PC-3 (cell line): Measurements from ENCODE around the gene UBASH3A. TPM values are rescaled to one million over a fixed set of nuclear protein-coding genes. Genes with fewer than 3 reads are reported as not detected.

Experiments
- ATAC-seq: fragments of 200-7000 bp; cut with Tn5 transposase; 2 replicates; pipeline ENCODE4 v1.9.1; 2020; ENCODE audit warnings: mild to moderate bottlenecking, moderate library complexity
- BruUV-seq: library from RNA; stranded (reverse); fragments of 400-500 nt; replicated peaks from 2 replicates; lab custom pipeline; 2021; lab: Mats Ljungman, UMichigan
- CTCF ChIA-PET: fragments of 300-600 bp; sonication (Branson Sonifier 250); formaldehyde crosslinking; loops from one replicate; lab custom pipeline; 2022; ENCODE audit warnings: antibody characterized with exemption; lab: Charles Lee
- POLR2A ChIA-PET: fragments of 300-600 bp; sonication (Branson Sonifier 250); formaldehyde crosslinking; loops from one replicate; lab custom pipeline; 2022; ENCODE audit warnings: antibody characterized with exemption; ENCODE audit not compliant: unreplicated experiment; lab: Charles Lee
- DNase-seq: peaks from one replicate; pipeline ENCODE4 v3.0.0-alpha.2; 2015
- H2AFZ ChIP-seq: fragments of 300-600 bp; sonication (generic); 2 replicates; pipeline ENCODE4 v1.6.0; 2016; ENCODE audit warnings: antibody characterized with exemption, low read length
- H3F3A ChIP-seq: fragments of 300-600 bp; sonication (generic); one replicate; pipeline ENCODE4 v1.6.0; 2017; ENCODE audit warnings: antibody characterized with exemption, low read length, control low read depth, mild to moderate bottlenecking; ENCODE audit not compliant: unreplicated experiment
- H3K27ac ChIP-seq: fragments of 300-600 bp; sonication (generic); 2 replicates; pipeline ENCODE4 v1.5.1; 2016; ENCODE audit warnings: mild to moderate bottlenecking, low read length
- H3K27me3 ChIP-seq: fragments of 300-600 bp; sonication (generic); 2 replicates; pipeline ENCODE4 v1.6.1; 2016; ENCODE audit warnings: low read length, mixed read lengths
- H3K36me3 ChIP-seq: fragments of 300-600 bp; sonication (generic); 2 replicates; pipeline ENCODE4 v1.6.1; 2016; ENCODE audit warnings: low read depth, mixed run types, low read length, mixed read lengths
- H3K4me1 ChIP-seq: fragments of 300-600 bp; sonication (generic); 2 replicates; pipeline ENCODE4 v1.5.1; 2016; ENCODE audit warnings: low read length; ENCODE audit not compliant: insufficient read depth
- H3K4me2 ChIP-seq: fragments of 300-600 bp; sonication (generic); 2 replicates; pipeline ENCODE4 v1.6.0; 2016; ENCODE audit warnings: low read length
- H3K4me3 ChIP-seq: fragments of 300-600 bp; sonication (generic); 2 replicates; pipeline ENCODE4 v1.5.1; 2016; ENCODE audit warnings: mild to moderate bottlenecking, low read length, mixed read lengths
- H3K79me2 ChIP-seq: fragments of 300-600 bp; sonication (generic); 2 replicates; pipeline ENCODE4 v1.6.1; 2017; ENCODE audit warnings: low read length, mixed read lengths
- H3K9ac ChIP-seq: fragments of 300-600 bp; sonication (generic); 2 replicates; pipeline ENCODE4 v1.6.0; 2016; ENCODE audit warnings: mild to moderate bottlenecking, low read length
- H3K9me2 ChIP-seq: fragments of 300-600 bp; sonication (generic); replicated peaks from 2 replicates; pipeline ENCODE4 v1.6.1; 2016; ENCODE audit warnings: mixed run types, low read length, mixed read lengths
- H3K9me3 ChIP-seq: fragments of 300-600 bp; sonication (generic); 2 replicates; pipeline ENCODE4 v1.6.1; 2016; ENCODE audit warnings: low read length, mixed read lengths
- H4K20me1 ChIP-seq: fragments of 300-600 bp; sonication (generic); 2 replicates; pipeline ENCODE4 v1.6.1; 2016; ENCODE audit warnings: low read length, mixed read lengths
- CTCF ChIP-seq: fragments of 300-600 bp; sonication (generic); conservative IDR thresholded peaks from 2 replicates; pipeline ENCODE4 v1.5.1; 2017; ENCODE audit warnings: antibody characterized with exemption, low read depth, mild to moderate bottlenecking, low read length
- EZH2 ChIP-seq: fragments of 300-600 bp; sonication (generic); IDR thresholded peaks from one replicate; pipeline ENCODE4 v1.6.1; 2017; ENCODE audit warnings: antibody characterized with exemption, mild to moderate bottlenecking, low read length; ENCODE audit not compliant: unreplicated experiment
- EZH2phosphoT487 ChIP-seq: fragments of 300-600 bp; sonication (generic); IDR thresholded peaks from 2 replicates; pipeline ENCODE4 v1.6.1; 2018; ENCODE audit warnings: mild to moderate bottlenecking, antibody characterized with exemption, low read length, borderline replicate concordance
- intact Hi-C: fragments of 100-400 bp; cut with micrococcal nuclease; formaldehyde crosslinking; loops from 2 replicates; pipeline ENCODE4 v1.9.0; 2023
- total RNA-seq: library from RNA; depleted of rRNA; stranded (reverse); fragments of >200 nt; gene quantifications from 2 replicates; pipeline ENCODE4 v1.2.3, GENCODE V29; 2014

The UBASH3A gene
- total RNA-seq, 1 experiment from 2014 or later = 1.0 TPM

GRCh38 chr21:42404539-42404938 lies 837 bp downstream of the UBASH3A start:
- no peaks in the 10 kb centered on the region for H3K79me2 ChIP-seq
- H3K4me2 ChIP-seq = no peak overlapping the region
- no peaks in the 10 kb centered on the region for H3K27me3 ChIP-seq
- H3K4me1 ChIP-seq = peaks cover 19% of the 10 kb centered on the region
- H3K27ac ChIP-seq = peak overlapping the region; percentile 60; the same call in 1 of the 2 replicates
- ChIA-PET CTCF (no interaction called here), POLR2A (interaction anchor here (0.5 kb wide), 1 partner anchor 17 kb away, joined by 5 read pairs; no protein-coding TSS in a partner anchor)
- no peak overlapping the region for H2AFZ ChIP-seq
- H3K9ac ChIP-seq = no peak overlapping the region
- H3F3A ChIP-seq = no peaks in the 10 kb centered on the region
- H3K9me2 ChIP-seq = no peaks in the 10 kb centered on the region
- no peak for ATAC-seq
- H3K36me3 ChIP-seq = no peaks in the 10 kb centered on the region
- H3K4me3 ChIP-seq = no peak overlapping the region
- DNase-seq = no peak
- intact Hi-C loops = loop anchor here (5.0 kb wide), 1 partner anchor 113 kb away; no protein-coding TSS in a partner anchor
- no TSS peak for BruUV-seq
- no peaks in the 10 kb centered on the region for H3K9me3 ChIP-seq
- no peaks in the 10 kb centered on the region for H4K20me1 ChIP-seq
- TF ChIP-seq EZH2 (no peak), EZH2phosphoT487 (no peak), CTCF (no peak)

- no peaks in the 10 kb centered on the region for H3F3A ChIP-seq
- peaks cover 17% of the 10 kb centered on the region for H3K4me1 ChIP-seq
- H2AFZ ChIP-seq = no peak overlapping the region
- no peak overlapping the region for H3K4me2 ChIP-seq
- no peak overlapping the region for H3K9ac ChIP-seq
- no peaks in the 10 kb centered on the region for H3K79me2 ChIP-seq
- intact Hi-C loops = no loop called here
- H3K36me3 ChIP-seq = no peaks in the 10 kb centered on the region
- no peak overlapping the region for H3K4me3 ChIP-seq
- ATAC-seq = no peak
- CTCF ChIA-PET = no interaction called here
- H3K27me3 ChIP-seq = no peaks in the 10 kb centered on the region
- TF ChIP-seq EZH2 (no peak), EZH2phosphoT487 (no peak), CTCF (no peak)
- no peak for DNase-seq
- no peaks in the 10 kb centered on the region for H3K9me2 ChIP-seq
- H3K27ac ChIP-seq = no peak overlapping the region
- POLR2A ChIA-PET = interaction anchor here (0.7 kb wide), 1 partner anchor 113 kb away, joined by 4 read pairs; no protein-coding TSS in a partner anchor
- no peaks in the 10 kb centered on the region for H4K20me1 ChIP-seq
- H3K9me3 ChIP-seq = no peaks in the 10 kb centered on the region
- no TSS peak for BruUV-seq
Measured at GRCh38 chr21:42405064-42406013, 1.6 kb downstream of the UBASH3A start.

- H3K79me2 ChIP-seq = no peaks in the 10 kb centered on the region
- no peak for ATAC-seq
- intact Hi-C loops = no loop called here
- H3K4me3 ChIP-seq = no peak overlapping the region
- POLR2A ChIA-PET = interaction anchor here (0.7 kb wide), 1 partner anchor 112 kb away, joined by 4 read pairs; no protein-coding TSS in a partner anchor
- no peaks in the 10 kb centered on the region for H3K9me2 ChIP-seq
- no peaks in the 10 kb centered on the region for H3K9me3 ChIP-seq
- H3K27me3 ChIP-seq = no peaks in the 10 kb centered on the region
- H3F3A ChIP-seq = no peaks in the 10 kb centered on the region
- TF ChIP-seq CTCF (no peak), EZH2 (no peak), EZH2phosphoT487 (no peak)
- no peak overlapping the region for H3K9ac ChIP-seq
- no TSS peak for BruUV-seq
- CTCF ChIA-PET = no interaction called here
- no peak for DNase-seq
- H3K4me2 ChIP-seq = no peak overlapping the region
- H3K4me1 ChIP-seq = peaks cover 15% of the 10 kb centered on the region
- H4K20me1 ChIP-seq = no peaks in the 10 kb centered on the region
- no peaks in the 10 kb centered on the region for H3K36me3 ChIP-seq
- no peak overlapping the region for H3K27ac ChIP-seq
- H2AFZ ChIP-seq = no peak overlapping the region
Measured at GRCh38 chr21:42406201-42406621, 2.5 kb downstream of the UBASH3A start.
